ENCODE data around the gene ANXA6.

DNA sequence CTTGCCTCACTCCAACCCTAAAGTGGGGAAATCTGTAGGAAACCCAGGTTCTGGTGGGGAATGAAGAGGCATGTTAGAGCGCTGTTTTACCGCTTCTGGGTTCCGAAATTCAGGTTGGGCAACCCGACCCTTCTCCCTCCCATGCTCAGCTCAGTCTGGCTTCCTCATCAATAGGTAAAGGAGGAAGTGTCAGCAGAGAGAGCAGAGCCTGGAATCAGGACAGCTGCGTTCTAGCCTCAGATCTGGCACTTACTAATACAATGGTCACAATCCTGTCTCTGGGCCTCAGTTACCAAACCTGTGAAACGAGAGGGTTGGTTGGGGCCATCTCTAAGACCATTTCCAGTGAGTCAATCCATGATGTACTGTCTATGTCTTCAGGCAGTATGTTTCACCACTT, 60.5 kb downstream of the ANXA6 start:
- TF ChIP-seq, protein P1, sequence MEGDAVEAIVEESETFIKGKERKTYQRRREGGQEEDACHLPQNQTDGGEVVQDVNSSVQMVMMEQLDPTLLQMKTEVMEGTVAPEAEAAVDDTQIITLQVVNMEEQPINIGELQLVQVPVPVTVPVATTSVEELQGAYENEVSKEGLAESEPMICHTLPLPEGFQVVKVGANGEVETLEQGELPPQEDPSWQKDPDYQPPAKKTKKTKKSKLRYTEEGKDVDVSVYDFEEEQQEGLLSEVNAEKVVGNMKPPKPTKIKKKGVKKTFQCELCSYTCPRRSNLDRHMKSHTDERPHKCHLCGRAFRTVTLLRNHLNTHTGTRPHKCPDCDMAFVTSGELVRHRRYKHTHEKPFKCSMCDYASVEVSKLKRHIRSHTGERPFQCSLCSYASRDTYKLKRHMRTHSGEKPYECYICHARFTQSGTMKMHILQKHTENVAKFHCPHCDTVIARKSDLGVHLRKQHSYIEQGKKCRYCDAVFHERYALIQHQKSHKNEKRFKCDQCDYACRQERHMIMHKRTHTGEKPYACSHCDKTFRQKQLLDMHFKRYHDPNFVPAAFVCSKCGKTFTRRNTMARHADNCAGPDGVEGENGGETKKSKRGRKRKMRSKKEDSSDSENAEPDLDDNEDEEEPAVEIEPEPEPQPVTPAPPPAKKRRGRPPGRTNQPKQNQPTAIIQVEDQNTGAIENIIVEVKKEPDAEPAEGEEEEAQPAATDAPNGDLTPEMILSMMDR (IDR thresholded peaks at IDR 0.05), result no peak
- TF ChIP-seq POLR2A (IDR thresholded peaks at IDR 0.05) (no peak), EP300 (IDR thresholded peaks at IDR 0.05) (no peak), POLR2AphosphoS5 (IDR thresholded peaks at IDR 0.05) (no peak)

Measured in suprapubic skin (tissue), 4 donors.